ENCODE data around the gene EIF2S3.
"Not testable (repeated sequence)": the region's sequence is repeated elsewhere in the genome, so short reads cannot be mapped to it uniquely, and the experiment has no call there.

The EIF2S3 gene

GRCh38 chrX:24025741-24026403 lies 28.9 kb upstream of the EIF2S3 start:
- no peaks in the 10 kb centered on the region for H3K36me3 ChIP-seq (ENCODE audit: insufficient read depth, low read length)
- H3K4me1 ChIP-seq (ENCODE audit: insufficient read depth, low read length) = no peaks in the 10 kb centered on the region
- peak overlapping the region; percentile 30 for H2AFZ ChIP-seq (ENCODE audit: low read depth, low read length)
- no peaks in the 10 kb centered on the region for H3K9me3 ChIP-seq (ENCODE audit: low read length)
- no peaks in the 10 kb centered on the region for H3K27me3 ChIP-seq (ENCODE audit: insufficient read depth, low read length)
- H3K4me3 ChIP-seq (ENCODE audit: low read length) = peak overlapping the region; percentile 96

- no peaks in the 10 kb centered on the region for H3K9me3 ChIP-seq (ENCODE audit: low read length)
- H3K4me1 ChIP-seq (ENCODE audit: insufficient read depth, low read length) = no peaks in the 10 kb centered on the region
- no peak overlapping the region for H2AFZ ChIP-seq (ENCODE audit: low read depth, low read length)
- no peaks in the 10 kb centered on the region for H3K27me3 ChIP-seq (ENCODE audit: insufficient read depth, low read length)
- peak overlapping the region; percentile 96 for H3K4me3 ChIP-seq (ENCODE audit: low read length)
- no peaks in the 10 kb centered on the region for H3K36me3 ChIP-seq (ENCODE audit: insufficient read depth, low read length)
Observed at GRCh38 chrX:24026432-24026831, 28.3 kb upstream of the EIF2S3 start.

GRCh38 chrX:24027086-24027485 lies 27.7 kb upstream of the EIF2S3 start, which contains the start of gene KLHL15:
Gene KLHL15 (minus strand): TSS chrX:24027186. CDS start chrX:24006693, 20,493 bp downstream.
- Histone ChIP-seq H3K4me3 (ENCODE audit: low read length) (peak within 1 kb of the TSS; percentile 96), H2AFZ (ENCODE audit: low read depth, low read length) (peak within 1 kb of the TSS; percentile 30), H3K36me3 (ENCODE audit: insufficient read depth, low read length) (no peaks in the 10 kb centered on the region), H3K4me1 (ENCODE audit: insufficient read depth, low read length) (no peaks in the 10 kb centered on the region), H3K9me3 (ENCODE audit: low read length) (no peaks in the 10 kb centered on the region), H3K27me3 (ENCODE audit: insufficient read depth, low read length) (no peaks in the 10 kb centered on the region)

- Histone ChIP-seq H3K27me3 (ENCODE audit: insufficient read depth, low read length) (no peaks in the 10 kb centered on the region), H2AFZ (ENCODE audit: low read depth, low read length) (no peak overlapping the region), H3K36me3 (ENCODE audit: insufficient read depth, low read length) (no peaks in the 10 kb centered on the region), H3K4me3 (ENCODE audit: low read length) (no peak overlapping the region), H3K9me3 (ENCODE audit: low read length) (no peaks in the 10 kb centered on the region), H3K4me1 (ENCODE audit: insufficient read depth, low read length) (no peaks in the 10 kb centered on the region)
Observed at GRCh38 chrX:24027985-24028384, 26.8 kb upstream of the EIF2S3 start.

- Histone ChIP-seq H3K4me1 (ENCODE audit: insufficient read depth, low read length) (no peaks in the 10 kb centered on the region), H3K27me3 (ENCODE audit: insufficient read depth, low read length) (no peaks in the 10 kb centered on the region), H3K4me3 (ENCODE audit: low read length) (no peak overlapping the region), H2AFZ (ENCODE audit: low read depth, low read length) (no peak overlapping the region), H3K9me3 (ENCODE audit: low read length) (no peaks in the 10 kb centered on the region), H3K36me3 (ENCODE audit: insufficient read depth, low read length) (no peaks in the 10 kb centered on the region)
Observed at GRCh38 chrX:24030597-24030996, 24.2 kb upstream of the EIF2S3 start.

- Histone ChIP-seq H3K4me1 (ENCODE audit: insufficient read depth, low read length) (no peaks in the 10 kb centered on the region), H3K36me3 (ENCODE audit: insufficient read depth, low read length) (no peaks in the 10 kb centered on the region), H3K4me3 (ENCODE audit: low read length) (no peak overlapping the region), H2AFZ (ENCODE audit: low read depth, low read length) (no peak overlapping the region), H3K27me3 (ENCODE audit: insufficient read depth, low read length) (no peaks in the 10 kb centered on the region), H3K9me3 (ENCODE audit: low read length) (no peaks in the 10 kb centered on the region)
Observed at GRCh38 chrX:24034485-24034884, 20.3 kb upstream of the EIF2S3 start.

- H3K4me1 ChIP-seq (ENCODE audit: insufficient read depth, low read length) = no peaks in the 10 kb centered on the region
- H3K9me3 ChIP-seq (ENCODE audit: low read length) = no peaks in the 10 kb centered on the region
- no peak overlapping the region for H2AFZ ChIP-seq (ENCODE audit: low read depth, low read length)
- H3K27me3 ChIP-seq (ENCODE audit: insufficient read depth, low read length) = no peaks in the 10 kb centered on the region
- no peaks in the 10 kb centered on the region for H3K36me3 ChIP-seq (ENCODE audit: insufficient read depth, low read length)
- H3K4me3 ChIP-seq (ENCODE audit: low read length) = no peak overlapping the region
Observed at GRCh38 chrX:24037729-24038128, 17.0 kb upstream of the EIF2S3 start.

GRCh38 chrX:24046060-24046459 lies 8.7 kb upstream of the EIF2S3 start:
- H3K36me3 ChIP-seq (ENCODE audit: insufficient read depth, low read length); H3K27me3 ChIP-seq (ENCODE audit: insufficient read depth, low read length); H2AFZ ChIP-seq (ENCODE audit: low read depth, low read length); H3K9me3 ChIP-seq (ENCODE audit: low read length); H3K4me1 ChIP-seq (ENCODE audit: insufficient read depth, low read length); H3K4me3 ChIP-seq (ENCODE audit: low read length): not testable (repeated sequence)

- not testable (repeated sequence) for H3K4me1 ChIP-seq (ENCODE audit: insufficient read depth, low read length); H2AFZ ChIP-seq (ENCODE audit: low read depth, low read length); H3K27me3 ChIP-seq (ENCODE audit: insufficient read depth, low read length); H3K9me3 ChIP-seq (ENCODE audit: low read length); H3K36me3 ChIP-seq (ENCODE audit: insufficient read depth, low read length); H3K4me3 ChIP-seq (ENCODE audit: low read length)
Observed at GRCh38 chrX:24049643-24050042, 5.1 kb upstream of the EIF2S3 start.

- not testable (repeated sequence) for H3K27me3 ChIP-seq (ENCODE audit: insufficient read depth, low read length); H3K36me3 ChIP-seq (ENCODE audit: insufficient read depth, low read length); H3K4me3 ChIP-seq (ENCODE audit: low read length); H2AFZ ChIP-seq (ENCODE audit: low read depth, low read length); H3K4me1 ChIP-seq (ENCODE audit: insufficient read depth, low read length); H3K9me3 ChIP-seq (ENCODE audit: low read length)
Observed at GRCh38 chrX:24050522-24051318, 4.0 kb upstream of the EIF2S3 start.

- Histone ChIP-seq H3K4me3 (ENCODE audit: low read length) (no peak overlapping the region), H3K9me3 (ENCODE audit: low read length) (no peaks in the 10 kb centered on the region), H3K4me1 (ENCODE audit: insufficient read depth, low read length) (peaks cover 2% of the 10 kb centered on the region), H2AFZ (ENCODE audit: low read depth, low read length) (peak overlapping the region; percentile 6), H3K36me3 (ENCODE audit: insufficient read depth, low read length) (peaks cover 22% of the 10 kb centered on the region), H3K27me3 (ENCODE audit: insufficient read depth, low read length) (no peaks in the 10 kb centered on the region)
Observed at GRCh38 chrX:24055043-24055356, 244 bp downstream of the EIF2S3 start.

- Histone ChIP-seq H3K36me3 (ENCODE audit: insufficient read depth, low read length) (peaks cover 42% of the 10 kb centered on the region), H3K4me3 (ENCODE audit: low read length) (no peak overlapping the region), H3K27me3 (ENCODE audit: insufficient read depth, low read length) (no peaks in the 10 kb centered on the region), H2AFZ (ENCODE audit: low read depth, low read length) (no peak overlapping the region), H3K9me3 (ENCODE audit: low read length) (no peaks in the 10 kb centered on the region), H3K4me1 (ENCODE audit: insufficient read depth, low read length) (no peaks in the 10 kb centered on the region)
Observed at GRCh38 chrX:24063488-24063887, 8.7 kb downstream of the EIF2S3 start.

GRCh38 chrX:24069877-24070276 lies 15.1 kb downstream of the EIF2S3 start:
- Histone ChIP-seq H3K4me1 (ENCODE audit: insufficient read depth, low read length) (no peaks in the 10 kb centered on the region), H3K4me3 (ENCODE audit: low read length) (no peak overlapping the region), H3K36me3 (ENCODE audit: insufficient read depth, low read length) (peaks cover 33% of the 10 kb centered on the region), H3K9me3 (ENCODE audit: low read length) (no peaks in the 10 kb centered on the region), H2AFZ (ENCODE audit: low read depth, low read length) (no peak overlapping the region), H3K27me3 (ENCODE audit: insufficient read depth, low read length) (no peaks in the 10 kb centered on the region)

- H3K27me3 ChIP-seq (ENCODE audit: insufficient read depth, low read length) = no peaks in the 10 kb centered on the region
- H3K4me1 ChIP-seq (ENCODE audit: insufficient read depth, low read length) = no peaks in the 10 kb centered on the region
- no peaks in the 10 kb centered on the region for H3K9me3 ChIP-seq (ENCODE audit: low read length)
- H3K4me3 ChIP-seq (ENCODE audit: low read length) = no peak overlapping the region
- no peak overlapping the region for H2AFZ ChIP-seq (ENCODE audit: low read depth, low read length)
- H3K36me3 ChIP-seq (ENCODE audit: insufficient read depth, low read length) = peaks cover 24% of the 10 kb centered on the region
Observed at GRCh38 chrX:24079411-24079810, 24.7 kb downstream of the EIF2S3 start.

Measured in neuron (in vitro differentiated cells).